Liver (tissue), 9 donors: ENCODE results near the gene GPR101. TPM values are rescaled to one million over a fixed set of nuclear protein-coding genes. Genes with fewer than 3 reads are reported as not detected.

Experiments
- DNase-seq: peaks from one replicate; pipeline ENCODE4 v3.0.0-alpha.2; 2017; ENCODE audit warnings: low spot score
- H3K27ac ChIP-seq, 2 donors: one replicate each; pipeline ENCODE4 v1.7.0; 2013; ENCODE audit warnings: inconsistent platforms in 2 of 2, low read length in 2 of 2, control low read depth in 1 of 2, low read depth in 1 of 2, mild to moderate bottlenecking in 1 of 2
- H3K27me3 ChIP-seq, 4 donors: one replicate each; pipeline versions ENCODE4 v1.6.1 to v1.7.0; 2013; ENCODE audit warnings: low read length in 3 of 4, inconsistent platforms in 1 of 4, mild to moderate bottlenecking in 1 of 4, moderate library complexity in 1 of 4; ENCODE audit not compliant: control insufficient read depth in 4 of 4, insufficient read depth in 4 of 4
- H3K36me3 ChIP-seq, 4 donors: one replicate each; pipeline versions ENCODE4 v1.6.1 to v1.7.0; 2013; ENCODE audit warnings: low read length in 3 of 4, mild to moderate bottlenecking in 3 of 4, low read depth in 1 of 4, moderate library complexity in 1 of 4; ENCODE audit not compliant: control insufficient read depth in 4 of 4, insufficient read depth in 3 of 4
- H3K4me1 ChIP-seq, 4 donors: one replicate each; pipeline versions ENCODE4 v1.6.1 to v1.7.0; 2013; ENCODE audit warnings: low read length in 3 of 4, mild to moderate bottlenecking in 3 of 4, moderate library complexity in 1 of 4; ENCODE audit not compliant: control insufficient read depth in 4 of 4, insufficient read depth in 4 of 4
- H3K4me3 ChIP-seq, 3 donors: one replicate each; pipeline versions ENCODE4 v1.6.1 to v1.7.0; 2013; ENCODE audit warnings: low read length in 3 of 3, control low read depth in 1 of 3, low read depth in 1 of 3, mild to moderate bottlenecking in 1 of 3
- H3K9ac ChIP-seq, 2 donors: one replicate each; pipeline ENCODE4 v1.7.0; 2013; ENCODE audit warnings: low read length in 2 of 2, mild to moderate bottlenecking in 2 of 2, moderate library complexity in 2 of 2, control low read depth in 1 of 2, low read depth in 1 of 2
- H3K9me3 ChIP-seq, 4 donors: one replicate each; pipeline versions ENCODE4 v1.6.1 to v1.7.0; 2013; ENCODE audit warnings: low read length in 3 of 4; ENCODE audit not compliant: control insufficient read depth in 4 of 4
- CTCF ChIP-seq: fragments of 150-350 bp; IDR thresholded peaks from 2 replicates; pipeline ENCODE4 v1.5.1; 2017; ENCODE audit warnings: improper control_type of control experiment, low read depth, low read length; ENCODE audit not compliant: missing input control
- EGR1 ChIP-seq, 2 donors: IDR thresholded peaks; 2 replicates each; pipeline ENCODE4 v1.6.1; 2016 to 2018; ENCODE audit warnings: antibody characterized with exemption in 2 of 2, low read depth in 2 of 2
- FOXA1 ChIP-seq: IDR thresholded peaks from 2 replicates; pipeline ENCODE4 v1.6.1; 2016; ENCODE audit warnings: antibody characterized with exemption
- FOXA2 ChIP-seq: IDR thresholded peaks from 2 replicates; pipeline ENCODE4 v1.6.1; 2016; ENCODE audit warnings: antibody characterized with exemption
- GABPA ChIP-seq, 2 donors: IDR thresholded peaks in 1 of 2; conservative IDR thresholded peaks in 1 of 2; 2 replicates each; pipeline ENCODE4 v1.6.1; 2016; ENCODE audit warnings: antibody characterized with exemption in 2 of 2, mild to moderate bottlenecking in 1 of 2, moderate library complexity in 1 of 2
- HNF4A ChIP-seq, 2 donors: conservative IDR thresholded peaks; 2 replicates each; pipeline ENCODE4 v1.6.1; 2016; ENCODE audit warnings: antibody characterized with exemption in 2 of 2, mild to moderate bottlenecking in 2 of 2
- HNF4G ChIP-seq: IDR thresholded peaks from 2 replicates; pipeline ENCODE4 v1.6.1; 2016; ENCODE audit warnings: antibody characterized with exemption
- JUND ChIP-seq, 2 donors: IDR thresholded peaks; 2 replicates each; pipeline ENCODE4 v1.6.1; 2016; ENCODE audit warnings: antibody characterized with exemption in 2 of 2
- NR2F2 ChIP-seq: IDR thresholded peaks from 2 replicates; pipeline ENCODE4 v1.6.1; 2016; ENCODE audit warnings: antibody characterized with exemption
- RAD21 ChIP-seq, 2 donors: IDR thresholded peaks; 2 replicates each; pipeline ENCODE4 v1.6.1; 2016; ENCODE audit warnings: antibody characterized with exemption in 2 of 2, mild to moderate bottlenecking in 2 of 2
- REST ChIP-seq: IDR thresholded peaks from 2 replicates; pipeline ENCODE4 v1.6.1; 2016; ENCODE audit warnings: antibody characterized with exemption, mild to moderate bottlenecking
- RXRA ChIP-seq, 2 donors: IDR thresholded peaks; 2 replicates each; pipeline ENCODE4 v1.6.1; 2017 to 2018; ENCODE audit warnings: antibody characterized with exemption in 2 of 2, mild to moderate bottlenecking in 1 of 2
- SP1 ChIP-seq: IDR thresholded peaks from 2 replicates; pipeline ENCODE4 v1.6.1; 2018; ENCODE audit warnings: antibody characterized with exemption, mild to moderate bottlenecking
- YY1 ChIP-seq: IDR thresholded peaks from 2 replicates; pipeline ENCODE4 v1.6.1; 2016; ENCODE audit warnings: antibody characterized with exemption, mild to moderate bottlenecking
- ZBTB33 ChIP-seq: IDR thresholded peaks from 2 replicates; pipeline ENCODE4 v1.6.1; 2016; ENCODE audit warnings: antibody characterized with exemption
- WGBS: extraction: QIAGEN DNeasy Blood & Tissue Kit; methylation state at CpG from one replicate; pipeline ENCODE4 v1.1.7; 2013; 5-methylcytosine and 5-hydroxymethylcytosine counted together
- polyA plus RNA-seq, 2 donors: library from polyadenylated mRNA; stranded (reverse) in 1 of 2; unstranded in 1 of 2; fragments of 200-250 nt in 1 of 2; fragments of >200 nt in 1 of 2; fragmentation: Nextera tagmentation in 1 of 2; extraction: Ambion mirVana in 1 of 2; gene quantifications; one replicate each; pipeline versions ENCODE4 v1.2.1 to v1.2.3, GENCODE V29; 2013 to 2015
- total RNA-seq, 2 donors: library from RNA; depleted of rRNA; stranded (reverse); fragments of >200 nt; gene quantifications; one replicate each; pipeline ENCODE4 v1.2.3, GENCODE V29; 2014
- TF ChIP-seq, protein P1 (sequence below): IDR thresholded peaks from 2 replicates; pipeline ENCODE4 v1.6.1; 2016; ENCODE audit warnings: antibody characterized with exemption
- donor health status: healthy.
- donor health status: healthy.
- donor health status: healthy.
- donor health status: healthy.
- donor health status: healthy.

Gene GPR101
- total and polyA plus RNA-seq, 4 donors, result not detected

- WGBS, result 68% methylated on average over 4 of the region's 4 CpGs
- H3K4me1 ChIP-seq, result no peaks in the 10 kb centered on the region
- DNase-seq, result no peak
- no peak overlapping the region for H3K4me3 ChIP-seq
- no peaks in the 10 kb centered on the region for H3K36me3 ChIP-seq
- H3K9ac ChIP-seq, result no peak overlapping the region
- H3K27ac ChIP-seq, result no peak overlapping the region
- no peak for TF ChIP-seq GABPA (IDR thresholded peaks at IDR 0.05 in 1 of 2, conservative IDR thresholded peaks at IDR 0.05 in 1 of 2)
- TF ChIP-seq REST, result no peak
- no peak for TF ChIP-seq YY1
- no peak for TF ChIP-seq FOXA2
- TF ChIP-seq HNF4A (conservative IDR thresholded peaks at IDR 0.05), result no peak
- no peak for TF ChIP-seq SP1
- TF ChIP-seq RXRA (IDR thresholded peaks at IDR 0.05), result no peak
- TF ChIP-seq ZBTB33, result no peak
- TF ChIP-seq HNF4G, result no peak
- TF ChIP-seq EGR1 (IDR thresholded peaks at IDR 0.05; ENCODE audit: low read depth in 2 of 2), result no peak
- no peak for TF ChIP-seq FOXA1
- TF ChIP-seq CTCF, result no peak
- TF ChIP-seq JUND (IDR thresholded peaks at IDR 0.05), result no peak
- H3K27me3 ChIP-seq, result no peaks in the 10 kb centered on the region
- no peaks in the 10 kb centered on the region for H3K9me3 ChIP-seq
These were observed 29.3 kb upstream of the GPR101 start for GRCh38 chrX:137062915-137063617.

- no peak for TF ChIP-seq RXRA (IDR thresholded peaks at IDR 0.05)
- TF ChIP-seq NR2F2, result no peak
- no peak for TF ChIP-seq EGR1 (IDR thresholded peaks at IDR 0.05; ENCODE audit: low read depth in 2 of 2)
- TF ChIP-seq, protein P1, sequence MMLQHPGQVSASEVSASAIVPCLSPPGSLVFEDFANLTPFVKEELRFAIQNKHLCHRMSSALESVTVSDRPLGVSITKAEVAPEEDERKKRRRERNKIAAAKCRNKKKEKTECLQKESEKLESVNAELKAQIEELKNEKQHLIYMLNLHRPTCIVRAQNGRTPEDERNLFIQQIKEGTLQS, result no peak
- no peak for TF ChIP-seq RAD21 (IDR thresholded peaks at IDR 0.05)
- TF ChIP-seq GABPA (IDR thresholded peaks at IDR 0.05 in 1 of 2, conservative IDR thresholded peaks at IDR 0.05 in 1 of 2), result no peak
- no peak for TF ChIP-seq FOXA2
- TF ChIP-seq CTCF, result no peak
- TF ChIP-seq YY1, result no peak
- no peak for TF ChIP-seq JUND (IDR thresholded peaks at IDR 0.05)
- H3K4me1 ChIP-seq, result no peaks in the 10 kb centered on the region
- no peak overlapping the region for H3K4me3 ChIP-seq
- no peaks in the 10 kb centered on the region for H3K9me3 ChIP-seq
- no peak overlapping the region for H3K27ac ChIP-seq
- 35% methylated on average over 2 of the region's 2 CpGs for WGBS
- H3K9ac ChIP-seq, result no peak overlapping the region
- DNase-seq, result no peak
- H3K36me3 ChIP-seq, result no peaks in the 10 kb centered on the region
- no peaks in the 10 kb centered on the region for H3K27me3 ChIP-seq
These were observed 24.7 kb upstream of the GPR101 start for GRCh38 chrX:137058339-137059127.
